Stimulated activated CD4-positive, alpha-beta T cell treated with anti-CD3 and anti-CD28 coated beads, TNF-alpha, amount 100 ng/mL, for 1 hour (primary cell): ENCODE measurements around the gene AHNAK2.
"Not testable (repeated sequence)": the region's sequence is repeated elsewhere in the genome, so short reads cannot be mapped to it uniquely, and the experiment has no call there.

ENCODE experiments used
- DNase-seq, 3 donors: peaks; one replicate each; pipeline ENCODE4 v3.0.0-alpha.2; 2020; ENCODE audit warnings: low read depth in 3 of 3, low spot score in 1 of 3

The AHNAK2 gene

DNA sequence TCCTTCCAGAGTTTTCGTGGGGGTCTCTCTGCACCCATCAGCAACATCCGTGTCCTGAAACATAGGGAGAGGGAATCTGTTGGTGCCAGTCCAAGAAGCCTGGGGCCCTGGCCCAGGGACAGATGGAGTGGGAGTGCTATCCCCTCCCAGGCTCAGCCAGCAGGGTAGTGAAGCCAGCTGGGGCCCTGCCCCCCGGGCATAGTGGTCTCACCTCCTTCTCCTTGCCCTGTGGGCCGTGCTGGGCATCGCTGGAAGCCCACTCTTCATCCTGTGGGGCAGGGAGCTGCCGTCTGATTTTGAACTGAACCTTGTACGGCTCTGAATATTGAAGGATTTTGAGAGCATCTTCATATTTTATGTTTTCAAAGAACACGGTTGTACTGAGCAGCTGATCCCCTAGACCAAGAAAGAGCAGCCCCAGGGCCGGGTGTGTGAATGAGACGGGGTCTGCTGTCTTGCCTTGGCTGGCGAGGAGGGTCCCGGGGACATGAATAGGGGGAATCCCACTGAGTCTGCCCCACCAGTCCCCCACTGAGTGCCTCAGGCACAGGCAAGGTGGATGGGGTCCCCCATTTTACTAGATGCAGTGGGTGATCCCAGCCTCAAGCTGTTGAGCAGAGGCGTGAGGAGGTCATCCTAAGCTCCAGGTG, 23.3 kb downstream of the AHNAK2 start:
- no peak for DNase-seq

DNA sequence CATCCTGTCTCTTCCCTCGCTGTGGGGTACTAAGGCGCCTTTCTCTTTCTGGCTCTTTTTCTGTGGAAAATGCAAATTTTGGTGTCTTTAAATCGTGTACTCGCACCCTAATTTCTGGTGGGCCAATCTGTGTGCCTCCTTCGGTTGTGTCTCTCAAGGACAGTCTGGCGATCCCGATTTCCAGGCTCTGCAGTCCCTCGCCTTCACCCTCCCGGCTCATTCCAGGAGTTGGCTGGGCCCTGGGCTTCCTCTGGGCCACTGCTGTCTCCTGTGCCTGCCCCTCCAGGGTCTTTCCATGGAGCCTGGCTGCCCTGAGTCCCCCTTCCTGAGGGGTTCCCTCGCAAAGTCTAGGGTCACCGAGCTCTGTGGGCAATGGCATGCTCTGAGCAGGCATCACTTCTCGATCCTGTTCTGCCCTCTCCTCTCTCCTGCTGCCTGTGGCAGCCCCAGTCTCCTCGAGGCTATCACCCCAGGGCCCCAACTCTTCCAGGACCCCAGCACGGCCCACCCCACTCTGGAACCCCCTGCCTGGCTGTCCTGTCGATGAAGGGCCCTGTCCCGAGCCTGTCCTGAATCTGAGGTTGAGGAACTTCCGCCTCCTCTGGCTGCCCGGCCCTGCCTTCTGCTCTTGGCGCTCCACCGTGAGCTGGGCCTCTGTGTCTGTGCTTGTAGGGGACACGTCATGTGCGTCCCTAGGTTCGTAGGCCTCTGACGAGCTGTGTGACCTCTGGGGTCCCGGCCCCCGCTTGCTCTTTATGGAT, 24.1 kb downstream of the AHNAK2 start:
- DNase-seq, result no peak

DNA sequence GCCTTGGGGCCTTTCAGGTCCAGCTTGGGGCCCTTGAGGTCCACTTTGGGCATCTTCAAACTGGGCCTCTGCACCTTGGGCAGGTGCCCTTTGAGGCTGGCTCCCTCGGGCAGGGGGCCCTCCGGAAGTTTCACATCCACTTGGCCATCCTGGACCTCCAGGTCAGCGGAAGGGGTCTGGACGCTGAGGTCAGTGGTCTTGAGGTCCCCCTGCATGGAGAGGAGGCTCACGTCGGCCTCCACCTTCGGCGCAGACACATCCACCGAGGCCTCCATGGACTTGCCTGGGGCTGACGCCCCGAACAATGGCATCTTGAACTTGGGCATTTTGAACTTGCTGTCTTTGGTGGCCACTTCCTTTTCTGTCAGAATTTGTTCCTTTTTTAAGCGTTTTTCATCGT, 25.1 kb downstream of the AHNAK2 start:
- DNase-seq, result no peak

DNA sequence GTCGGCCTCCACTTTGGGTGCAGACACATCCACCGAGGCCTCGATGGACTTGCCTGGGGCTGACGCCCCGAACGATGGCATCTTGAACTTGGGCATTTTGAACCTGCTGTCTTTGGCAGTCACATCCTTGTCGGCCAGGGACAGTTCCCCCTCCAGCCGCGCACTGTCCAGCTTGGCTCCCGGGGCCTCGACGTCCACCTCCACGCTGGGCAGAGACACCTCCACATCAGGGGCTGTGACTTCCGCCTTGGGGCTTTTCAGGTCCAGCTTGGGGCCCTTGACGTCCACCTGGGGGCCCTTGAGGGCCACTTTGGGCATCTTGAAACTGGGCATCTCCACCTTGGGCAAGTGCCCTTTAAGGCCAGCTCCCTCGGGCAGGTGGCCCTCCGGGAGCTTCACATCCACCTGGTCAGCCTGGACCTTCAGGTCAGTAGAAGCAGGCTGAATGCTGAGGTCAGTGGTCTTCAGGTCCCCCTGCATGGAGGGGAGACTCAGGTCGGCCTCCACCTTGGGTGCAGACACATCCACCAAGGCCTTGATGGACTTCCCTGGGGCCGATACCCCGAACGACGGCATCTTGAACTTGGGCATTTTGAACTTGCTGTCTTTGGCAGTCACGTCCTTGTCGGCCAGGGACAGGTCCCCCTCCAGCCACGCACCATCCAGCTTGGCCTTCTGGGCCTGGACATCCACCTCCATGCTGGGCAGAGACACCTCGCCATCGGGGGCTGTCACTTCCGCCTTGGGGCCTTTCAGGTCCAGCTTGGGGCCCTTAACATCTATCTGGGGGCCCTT, 26.1 kb downstream of the AHNAK2 start:
- DNase-seq, result not testable (repeated sequence)

DNA sequence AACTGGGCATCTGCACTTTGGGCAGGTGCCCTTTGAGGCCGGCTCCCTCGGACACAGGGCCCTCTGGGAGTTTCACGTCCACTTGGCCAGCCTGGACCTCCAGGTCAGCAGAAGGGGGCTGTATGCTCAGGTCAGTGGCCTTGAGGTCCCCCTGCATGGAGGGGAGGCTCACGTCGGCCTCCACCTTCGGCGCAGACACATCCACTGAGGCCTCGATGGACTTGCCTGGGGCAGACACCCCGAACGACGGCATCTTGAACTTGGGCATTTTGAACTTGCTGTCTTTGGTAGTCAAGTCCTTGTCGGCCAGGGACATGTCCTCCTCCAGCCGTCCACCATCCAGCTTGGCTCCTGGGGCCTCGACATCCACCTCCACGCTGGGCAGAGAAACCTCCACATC, 27.5 kb downstream of the AHNAK2 start:
- DNase-seq, result not testable (repeated sequence)

DNA sequence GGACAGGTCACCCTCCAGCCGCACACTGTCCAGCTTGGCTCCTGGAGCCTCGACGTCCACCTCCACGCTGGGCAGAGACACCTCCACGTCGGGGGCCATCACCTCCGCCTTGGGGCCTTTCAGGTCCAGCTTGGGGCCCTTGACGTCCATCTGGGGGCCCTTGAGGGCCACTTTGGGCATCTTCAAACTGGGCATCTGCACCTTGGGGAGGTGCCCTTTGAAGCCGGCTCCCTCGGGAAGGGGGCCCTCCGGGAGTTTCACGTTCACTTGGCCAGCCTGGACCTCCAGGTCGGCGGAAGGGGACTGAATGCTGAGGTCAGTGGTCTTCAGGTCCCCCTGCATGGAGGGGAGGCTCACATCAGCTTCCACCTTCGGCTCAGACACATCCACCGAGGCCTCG, 28.2 kb downstream of the AHNAK2 start:
- DNase-seq, result no peak

DNA sequence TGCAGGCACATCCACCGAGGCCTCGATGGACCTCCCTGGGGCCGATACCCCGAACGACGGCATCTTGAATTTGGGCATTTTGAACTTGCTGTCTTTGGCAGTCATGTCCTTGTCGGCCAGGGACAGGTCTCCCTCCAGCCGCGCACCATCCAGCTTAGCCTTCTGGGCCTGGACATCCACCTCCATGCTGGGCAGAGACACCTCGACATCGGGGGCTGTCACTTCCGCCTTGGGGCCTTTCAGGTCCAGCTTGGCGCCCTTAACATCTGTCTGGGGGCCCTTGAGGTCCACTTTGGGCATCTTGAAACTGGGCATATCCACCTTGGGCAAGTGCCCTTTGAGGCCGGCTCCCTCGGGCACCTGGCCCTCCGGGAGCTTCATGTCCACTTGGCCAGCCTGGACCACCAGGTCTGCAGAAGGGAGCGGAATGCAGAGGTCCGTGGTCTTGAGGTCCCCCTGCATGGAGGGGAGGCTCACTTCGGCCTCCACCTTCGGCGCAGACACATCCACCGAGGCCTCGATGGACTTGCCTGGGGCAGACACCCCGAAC, 28.7 kb downstream of the AHNAK2 start:
- DNase-seq, result not testable (repeated sequence)

DNA sequence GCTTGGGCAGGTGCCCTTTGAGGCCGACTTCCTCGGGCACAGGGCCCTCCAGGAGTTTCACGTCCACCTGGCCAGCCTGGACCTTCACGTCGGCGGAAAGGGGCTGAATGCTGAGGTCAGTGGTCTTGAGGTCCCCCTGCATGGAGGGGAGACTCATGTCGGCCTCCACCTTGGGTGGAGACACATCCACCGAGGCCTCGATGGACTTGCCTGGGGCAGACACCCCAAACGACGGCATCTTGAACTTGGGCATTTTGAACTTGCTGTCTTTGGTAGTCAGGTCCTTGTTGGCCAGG, 29.5 kb downstream of the AHNAK2 start:
- no peak for DNase-seq

DNA sequence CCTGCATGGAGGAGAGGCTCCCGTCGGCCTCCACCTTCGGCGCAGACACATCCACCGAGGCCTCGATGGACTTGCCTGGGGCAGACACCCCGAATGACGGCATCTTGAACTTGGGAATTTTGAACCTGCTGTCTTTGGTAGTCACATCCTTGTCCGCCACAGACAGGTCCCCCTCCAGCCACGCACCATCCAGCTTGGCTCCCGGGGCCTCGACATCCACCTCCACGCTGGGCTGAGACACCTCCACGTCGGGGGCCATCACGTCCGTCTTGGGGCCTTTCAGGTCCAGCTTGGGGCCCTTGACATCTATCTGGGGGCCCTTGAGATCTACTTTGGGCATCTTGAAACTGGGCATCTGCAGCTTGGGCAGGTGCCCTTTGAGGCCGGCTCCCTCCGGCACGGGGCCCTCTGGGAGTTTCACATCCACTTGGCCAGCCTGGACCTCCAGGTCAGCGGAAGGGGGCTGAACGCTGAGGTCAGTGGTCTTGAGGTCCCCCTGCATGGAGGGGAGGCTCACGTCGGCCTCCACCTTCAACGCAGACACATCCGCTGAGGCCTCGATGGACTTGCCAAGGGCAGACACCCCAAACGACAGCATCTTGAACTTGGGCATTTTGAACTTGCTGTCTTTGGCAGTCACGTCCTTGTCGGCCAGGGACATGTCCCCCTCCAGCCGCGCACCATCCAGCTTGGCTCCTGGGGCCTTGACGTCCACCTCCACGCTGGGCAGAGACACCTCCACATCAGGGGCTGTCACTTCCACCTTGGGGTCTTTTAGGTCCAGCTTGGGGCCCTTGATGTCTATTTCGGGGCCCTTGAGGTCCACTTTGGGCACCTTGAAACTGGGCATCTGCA, 30.1 kb downstream of the AHNAK2 start:
- DNase-seq, result not testable (repeated sequence)

DNA sequence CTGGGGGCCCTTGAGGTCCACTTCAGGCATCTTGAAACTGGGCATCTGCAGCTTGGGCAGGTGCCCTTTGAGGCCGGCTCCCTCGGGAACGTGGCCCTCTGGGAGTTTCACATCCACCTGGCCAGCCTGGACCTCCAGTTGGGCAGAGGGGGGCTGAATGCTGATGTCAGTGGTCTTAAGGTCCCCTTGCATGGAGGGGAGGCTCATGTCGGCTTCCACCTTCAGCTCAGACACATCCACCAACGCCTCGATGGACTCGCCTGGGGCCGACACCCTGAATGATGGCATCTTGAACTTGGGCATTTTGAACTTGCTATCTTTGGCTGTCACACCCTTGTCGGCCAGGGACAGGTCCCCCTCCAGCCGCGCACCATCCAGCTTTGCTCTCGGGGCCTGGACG, 31.0 kb downstream of the AHNAK2 start:
- not testable (repeated sequence) for DNase-seq

DNA sequence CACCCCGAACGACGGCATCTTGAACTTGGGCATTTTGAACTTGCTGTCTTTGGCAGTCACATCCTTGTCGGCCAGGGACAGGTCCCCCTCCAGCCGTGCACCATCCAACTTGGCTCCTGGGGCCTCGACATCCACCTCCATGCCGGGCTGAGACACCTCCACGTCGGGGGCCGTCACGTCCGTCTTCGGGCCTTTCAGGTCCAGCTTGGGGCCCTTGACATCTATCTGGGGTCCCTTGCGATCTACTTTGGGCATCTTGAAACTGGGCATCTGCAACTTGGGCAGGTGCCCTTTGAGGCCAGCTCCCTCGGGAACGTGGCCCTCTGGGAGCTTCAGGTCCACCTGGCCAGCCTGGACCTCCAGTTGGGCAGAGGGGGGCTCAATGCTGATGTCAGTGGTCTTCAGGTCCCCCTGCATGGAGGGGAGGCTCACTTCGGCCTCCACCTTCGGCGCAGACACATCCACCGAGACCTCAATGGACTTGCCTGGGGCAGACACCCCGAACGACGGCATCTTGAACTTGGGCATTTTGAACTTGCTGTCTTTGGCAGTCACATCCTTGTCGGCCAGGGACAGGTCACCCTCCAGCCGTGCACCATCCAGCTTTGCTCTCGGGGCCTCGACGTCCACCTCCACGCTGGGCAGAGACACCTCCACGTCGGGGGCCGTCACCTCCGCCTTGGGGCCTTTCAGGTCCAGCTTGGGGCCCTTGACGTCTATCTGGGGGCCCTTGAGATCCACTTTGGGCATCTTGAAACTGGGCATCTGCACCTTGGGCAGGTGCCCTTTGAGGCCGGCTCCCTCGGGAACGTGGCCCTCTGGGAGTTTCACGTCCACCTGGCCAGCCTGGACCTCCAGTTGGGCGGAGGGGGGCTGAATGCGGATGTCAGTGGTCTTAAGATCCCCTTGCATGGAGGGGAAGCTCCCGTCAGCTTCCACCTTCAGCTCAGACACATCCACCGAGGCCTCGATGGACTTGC, 31.9 kb downstream of the AHNAK2 start:
- not testable (repeated sequence) for DNase-seq

DNA sequence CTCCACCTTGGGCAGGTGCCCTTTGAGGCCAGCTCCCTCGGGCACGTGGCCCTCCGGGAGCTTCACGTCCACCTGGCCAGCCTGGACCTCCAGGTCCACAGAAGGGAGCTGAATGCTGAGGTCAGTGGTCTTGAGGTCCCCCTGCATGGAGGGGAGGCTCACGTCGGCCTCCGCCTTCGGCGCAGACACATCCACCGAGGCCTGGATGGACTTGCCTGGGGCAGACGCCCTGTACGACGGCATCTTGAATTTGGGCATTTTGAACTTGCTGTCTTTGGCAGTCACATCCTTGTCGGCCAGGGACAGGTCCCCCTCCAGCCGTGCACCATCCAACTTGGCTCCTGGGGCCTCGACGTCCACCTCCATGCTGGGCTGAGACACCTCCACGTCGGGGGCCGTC, 32.9 kb downstream of the AHNAK2 start:
- not testable (repeated sequence) for DNase-seq

DNA sequence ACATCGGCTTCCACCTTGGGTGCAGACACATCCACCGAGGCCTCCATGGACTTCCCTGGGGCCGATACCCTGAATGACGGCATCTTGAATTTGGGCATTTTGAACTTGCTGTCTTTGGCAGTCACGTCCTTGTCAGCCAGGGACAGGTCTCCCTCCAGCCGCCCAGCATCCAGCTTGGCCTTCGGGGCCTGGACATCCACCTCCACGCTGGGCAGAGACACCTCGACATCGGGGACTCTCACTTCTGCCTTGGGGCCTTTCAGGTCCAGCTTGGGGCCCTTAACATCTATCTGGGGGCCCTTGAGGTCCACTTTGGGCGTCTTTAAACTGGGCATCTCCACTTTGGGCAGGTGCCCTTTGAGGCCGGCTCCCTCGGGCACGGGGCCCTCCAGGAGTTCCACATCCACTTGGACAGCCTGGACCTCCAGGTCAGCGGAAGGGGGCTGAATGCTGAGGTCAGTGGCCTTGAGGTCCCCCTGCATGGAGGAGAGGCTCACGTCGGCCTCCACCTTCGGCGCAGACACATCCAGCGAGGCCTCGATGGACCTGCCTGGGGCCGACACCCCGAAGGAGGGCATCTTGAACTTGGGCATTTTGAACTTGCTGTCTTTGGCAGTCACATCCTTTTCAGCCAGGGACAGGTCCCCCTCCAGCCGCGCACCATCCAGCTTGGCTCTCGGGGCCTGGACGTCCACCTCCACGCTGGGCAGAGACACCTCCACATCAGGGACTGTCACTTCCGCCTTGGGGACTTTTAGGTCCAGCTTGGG, 33.6 kb downstream of the AHNAK2 start:
- DNase-seq, result not testable (repeated sequence)

DNA sequence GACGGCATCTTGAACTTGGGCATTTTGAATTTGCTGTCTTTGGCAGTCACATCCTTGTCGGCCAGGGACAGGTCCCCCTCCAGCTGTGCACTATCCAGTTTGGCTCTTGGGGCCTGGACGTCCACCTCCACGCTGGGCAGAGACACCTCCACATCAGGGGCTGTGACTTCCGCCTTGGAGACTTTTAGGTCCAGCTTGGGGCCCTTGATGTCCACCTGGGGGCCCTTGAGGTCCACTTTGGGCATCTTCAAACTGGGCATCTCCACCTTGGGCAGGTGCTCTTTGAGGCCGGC, 34.2 kb downstream of the AHNAK2 start:
- not testable (repeated sequence) for DNase-seq

DNA sequence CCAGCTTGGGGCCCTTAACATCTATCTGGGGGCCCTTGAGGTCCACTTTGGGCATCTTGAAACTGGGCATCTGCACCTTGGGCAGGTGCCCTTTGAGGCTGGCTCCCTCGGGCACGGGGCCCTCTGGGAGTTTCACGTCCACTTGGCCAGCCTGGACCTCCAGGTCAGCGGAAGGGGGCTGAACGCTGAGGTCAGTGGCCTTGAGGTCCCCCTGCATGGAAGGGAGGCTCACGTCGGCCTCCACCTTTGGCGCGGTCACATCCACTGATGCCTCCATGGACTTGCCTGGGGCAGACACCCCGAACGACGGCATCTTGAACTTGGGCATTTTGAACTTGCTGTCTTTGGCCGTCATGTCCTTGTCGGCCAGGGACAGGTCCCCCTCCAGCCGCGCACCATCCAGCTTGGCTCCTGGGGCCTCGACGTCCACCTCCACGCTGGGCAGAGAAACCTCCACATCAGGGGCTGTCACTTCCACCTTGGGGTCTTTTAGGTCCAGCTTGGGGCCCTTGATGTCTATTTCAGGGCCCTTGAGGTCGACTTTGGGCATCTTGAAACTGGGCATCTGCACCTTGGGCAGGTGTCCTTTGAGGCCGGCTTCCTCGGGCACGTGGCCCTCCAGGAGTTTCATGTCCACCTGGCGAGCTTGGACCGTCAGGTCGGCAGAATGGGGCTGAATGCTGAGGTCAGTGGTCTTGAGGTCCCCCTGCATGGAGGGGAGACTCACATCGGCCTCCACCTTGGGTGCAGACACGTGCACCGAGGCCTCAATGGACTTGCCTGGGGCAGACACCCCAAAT, 34.8 kb downstream of the AHNAK2 start:
- not testable (repeated sequence) for DNase-seq

DNA sequence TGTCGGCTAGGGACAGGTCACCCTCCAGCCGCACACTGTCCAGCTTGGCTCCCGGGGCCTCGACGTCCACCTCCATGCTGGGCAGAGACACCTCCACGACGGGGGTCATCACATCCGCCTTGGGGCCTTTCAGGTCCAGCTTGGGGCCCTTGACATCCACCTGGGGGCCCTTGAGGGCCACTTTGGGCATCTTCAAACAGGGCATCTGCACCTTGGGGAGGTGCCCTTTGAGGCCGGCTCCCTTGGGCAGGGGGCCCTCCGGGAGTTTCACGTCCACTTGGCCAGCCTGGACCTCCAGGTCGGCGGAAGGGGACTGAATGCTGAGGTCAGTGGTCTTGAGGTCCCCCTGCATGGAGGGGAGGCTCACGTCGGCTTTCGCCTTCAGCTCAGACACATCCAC, 35.6 kb downstream of the AHNAK2 start:
- no peak for DNase-seq

DNA sequence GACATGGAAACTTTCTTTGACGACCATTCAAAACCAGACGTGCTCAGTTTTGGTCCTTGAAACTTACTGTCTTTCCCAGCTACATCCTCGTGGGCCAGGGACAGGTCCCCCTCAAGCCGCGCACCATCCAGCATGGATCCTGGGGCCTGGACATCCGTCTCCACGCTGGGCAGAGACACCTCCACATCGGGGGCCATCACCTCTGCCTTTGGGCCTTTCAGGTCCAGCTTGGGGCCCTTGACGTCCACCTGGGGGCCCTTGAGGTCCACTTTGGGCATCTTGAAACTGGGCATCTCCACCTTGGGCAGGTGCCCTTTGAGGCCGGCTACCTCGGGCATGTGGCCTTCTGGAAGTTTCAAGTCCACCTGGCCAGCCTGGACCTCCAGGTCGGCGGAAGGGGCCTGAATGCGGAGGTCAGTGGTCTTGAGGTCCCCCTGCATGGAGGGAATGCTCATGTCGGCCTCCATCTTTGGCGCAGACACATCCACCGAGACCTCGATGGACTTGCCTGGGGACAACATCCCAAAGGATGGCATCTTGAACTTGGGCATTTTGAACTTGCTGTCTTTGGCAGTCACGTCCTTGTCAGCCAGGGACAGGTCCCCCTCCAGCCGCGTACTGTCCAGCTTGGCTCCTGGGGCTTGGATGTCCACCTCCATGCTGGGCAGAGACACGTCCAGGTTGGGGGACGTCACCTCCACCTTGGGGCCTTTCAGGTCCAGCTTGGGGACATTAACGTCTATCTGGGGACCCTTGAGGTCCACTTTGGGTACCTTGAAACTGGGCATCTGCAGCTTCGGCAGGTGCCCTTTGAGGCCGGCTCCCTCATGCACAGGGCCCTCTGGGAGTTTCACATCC, 36.4 kb downstream of the AHNAK2 start:
- DNase-seq, result no peak
